Panc1 (cell line): ENCODE measurements around the gene SMIM13.

Source experiments
- CTCF ChIP-seq: fragments of 450-650 bp; IDR thresholded peaks from 2 replicates; pipeline ENCODE4 v1.5.1; 2017; ENCODE audit warnings: mild to moderate bottlenecking
- POLR2AphosphoS5 ChIP-seq: IDR thresholded peaks from 2 replicates; pipeline ENCODE4 v1.6.1; 2012; ENCODE audit warnings: mild to moderate bottlenecking, low read depth, low read length, moderate library complexity
- SIN3A ChIP-seq: IDR thresholded peaks from 2 replicates; pipeline ENCODE4 v1.6.1; 2012; ENCODE audit warnings: low read depth, mild to moderate bottlenecking, low read length, moderate library complexity, borderline replicate concordance; ENCODE audit not compliant: insufficient read depth
- TCF7L2 ChIP-seq: IDR thresholded peaks from 2 replicates; pipeline ENCODE4 v1.6.1; 2011; ENCODE audit warnings: mild to moderate bottlenecking, low read depth, low read length, inconsistent platforms
- TF ChIP-seq, protein P1 (sequence below), 2 experiments: IDR thresholded peaks; 2 replicates each; pipeline ENCODE4 v1.6.1; 2011 to 2012; ENCODE audit warnings: low read depth in 2 of 2, control low read depth in 1 of 2, low read length in 1 of 2, mild to moderate bottlenecking in 1 of 2, moderate library complexity in 1 of 2; ENCODE audit not compliant: insufficient read depth in 1 of 2

GRCh38 chr6:11065436-11066202 is 28.0 kb upstream of the SMIM13 start:
- no peak for TF ChIP-seq CTCF
- TF ChIP-seq, protein P1, sequence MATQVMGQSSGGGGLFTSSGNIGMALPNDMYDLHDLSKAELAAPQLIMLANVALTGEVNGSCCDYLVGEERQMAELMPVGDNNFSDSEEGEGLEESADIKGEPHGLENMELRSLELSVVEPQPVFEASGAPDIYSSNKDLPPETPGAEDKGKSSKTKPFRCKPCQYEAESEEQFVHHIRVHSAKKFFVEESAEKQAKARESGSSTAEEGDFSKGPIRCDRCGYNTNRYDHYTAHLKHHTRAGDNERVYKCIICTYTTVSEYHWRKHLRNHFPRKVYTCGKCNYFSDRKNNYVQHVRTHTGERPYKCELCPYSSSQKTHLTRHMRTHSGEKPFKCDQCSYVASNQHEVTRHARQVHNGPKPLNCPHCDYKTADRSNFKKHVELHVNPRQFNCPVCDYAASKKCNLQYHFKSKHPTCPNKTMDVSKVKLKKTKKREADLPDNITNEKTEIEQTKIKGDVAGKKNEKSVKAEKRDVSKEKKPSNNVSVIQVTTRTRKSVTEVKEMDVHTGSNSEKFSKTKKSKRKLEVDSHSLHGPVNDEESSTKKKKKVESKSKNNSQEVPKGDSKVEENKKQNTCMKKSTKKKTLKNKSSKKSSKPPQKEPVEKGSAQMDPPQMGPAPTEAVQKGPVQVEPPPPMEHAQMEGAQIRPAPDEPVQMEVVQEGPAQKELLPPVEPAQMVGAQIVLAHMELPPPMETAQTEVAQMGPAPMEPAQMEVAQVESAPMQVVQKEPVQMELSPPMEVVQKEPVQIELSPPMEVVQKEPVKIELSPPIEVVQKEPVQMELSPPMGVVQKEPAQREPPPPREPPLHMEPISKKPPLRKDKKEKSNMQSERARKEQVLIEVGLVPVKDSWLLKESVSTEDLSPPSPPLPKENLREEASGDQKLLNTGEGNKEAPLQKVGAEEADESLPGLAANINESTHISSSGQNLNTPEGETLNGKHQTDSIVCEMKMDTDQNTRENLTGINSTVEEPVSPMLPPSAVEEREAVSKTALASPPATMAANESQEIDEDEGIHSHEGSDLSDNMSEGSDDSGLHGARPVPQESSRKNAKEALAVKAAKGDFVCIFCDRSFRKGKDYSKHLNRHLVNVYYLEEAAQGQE (IDR thresholded peaks at IDR 0.05; ENCODE audit: insufficient read depth in 1 of 2, low read depth in 2 of 2, low read length in 1 of 2) = no peak
- no peak for TF ChIP-seq POLR2AphosphoS5
- no peak for TF ChIP-seq SIN3A
- TF ChIP-seq TCF7L2 = no peak
